Vagina (tissue), 2 donors: Measurements from ENCODE around the gene CPAMD8. TPM values are rescaled to one million over a fixed set of nuclear protein-coding genes. Genes with fewer than 3 reads are reported as not detected.
"Not testable (repeated sequence)": the region's sequence is repeated elsewhere in the genome, so short reads cannot be mapped to it uniquely, and the experiment has no call there.

Experiments
- DNase-seq, 2 donors: peaks; one replicate each; pipeline ENCODE4 v3.0.0-alpha.2; 2017; ENCODE audit errors: extremely low spot score in 2 of 2
- H3K27ac ChIP-seq: fragments of 200-600 bp; sonication (generic); one replicate; pipeline ENCODE4 v1.5.1; 2019
- H3K27me3 ChIP-seq: fragments of 200-600 bp; sonication (generic); one replicate; pipeline ENCODE4 v1.5.1; 2019
- H3K36me3 ChIP-seq, 2 donors: fragments of 200-600 bp; sonication (generic); one replicate each; pipeline ENCODE4 v1.5.1; 2017 to 2019
- H3K4me1 ChIP-seq: fragments of 200-600 bp; sonication (generic); one replicate; pipeline ENCODE4 v1.5.1; 2019
- H3K4me3 ChIP-seq, 2 donors: fragments of 200-600 bp; sonication (generic); 1 replicate in 1 of 2; 2 replicates in 1 of 2; pipeline ENCODE4 v1.5.1; 2016 to 2019
- H3K9me3 ChIP-seq: fragments of 200-600 bp; sonication (generic); one replicate; pipeline ENCODE4 v1.5.1; 2019
- CTCF ChIP-seq, 3 experiments: fragments of 450-650 bp in 2 of 3; fragments of 200-600 bp in 1 of 3; sonication (generic) in 1 of 3; IDR thresholded peaks; one replicate each; pipeline ENCODE4 v1.5.1; 2017 to 2019; ENCODE audit warnings: antibody characterized with exemption in 3 of 3, mild to moderate bottlenecking in 2 of 3, moderate library complexity in 2 of 3
- POLR2A ChIP-seq, 2 donors: fragments of 450-650 bp; IDR thresholded peaks; one replicate each; pipeline ENCODE4 v1.6.1; 2017; ENCODE audit warnings: antibody characterized with exemption in 2 of 2, mild to moderate bottlenecking in 2 of 2, moderate library complexity in 2 of 2
- POLR2AphosphoS5 ChIP-seq, 2 donors: sonication (generic); formaldehyde crosslinking; IDR thresholded peaks; one replicate each; pipeline ENCODE4 v1.9.0; 2017; ENCODE audit warnings: antibody characterized with exemption in 2 of 2, mild to moderate bottlenecking in 2 of 2, low read depth in 1 of 2; ENCODE audit not compliant: insufficient read depth in 1 of 2
- intact Hi-C: fragments of 100-400 bp; cut with DNase I; formaldehyde crosslinking; loops from one replicate; pipeline ENCODE4 v1.15.1; 2023
- total RNA-seq: library from RNA; depleted of rRNA; stranded (reverse); fragments of >200 nt; gene quantifications from one replicate; pipeline ENCODE4 v1.2.3, GENCODE V29; 2016

CPAMD8 gene
- total RNA-seq, 1 donor from 2014 or later = 16.0 TPM

- DNase-seq = no peak
- Histone ChIP-seq H3K9me3 (no peaks in the 10 kb centered on the region), H3K27ac (no peak overlapping the region), H3K27me3 (no peaks in the 10 kb centered on the region), H3K36me3 (no peaks in the 10 kb centered on the region), H3K4me1 (no peaks in the 10 kb centered on the region), H3K4me3 (no peak overlapping the region)
- intact Hi-C loops = no loop called here
- TF ChIP-seq POLR2AphosphoS5 (IDR thresholded peaks at IDR 0.05; ENCODE audit: insufficient read depth in 1 of 2, low read depth in 1 of 2) (no peak), CTCF (IDR thresholded peaks at IDR 0.05) (no peak), POLR2A (IDR thresholded peaks at IDR 0.05) (no peak)
Observed at GRCh38 chr19:17004386-17004785, 22.2 kb downstream of the CPAMD8 start.

GRCh38 chr19:17002455-17002854 lies 24.2 kb downstream of the CPAMD8 start:
- Histone ChIP-seq H3K36me3 (no peaks in the 10 kb centered on the region), H3K4me3 (no peak overlapping the region), H3K4me1 (no peaks in the 10 kb centered on the region), H3K27ac (no peak overlapping the region), H3K9me3 (no peaks in the 10 kb centered on the region), H3K27me3 (no peaks in the 10 kb centered on the region)
- intact Hi-C loops = no loop called here
- DNase-seq = no peak
- no peak for TF ChIP-seq POLR2A (IDR thresholded peaks at IDR 0.05)
- no peak for TF ChIP-seq CTCF (IDR thresholded peaks at IDR 0.05)
- TF ChIP-seq POLR2AphosphoS5 (IDR thresholded peaks at IDR 0.05; ENCODE audit: insufficient read depth in 1 of 2, low read depth in 1 of 2) = no peak

- TF ChIP-seq POLR2A (IDR thresholded peaks at IDR 0.05) = no peak
- TF ChIP-seq POLR2AphosphoS5 (IDR thresholded peaks at IDR 0.05; ENCODE audit: insufficient read depth in 1 of 2, low read depth in 1 of 2) = no peak
- TF ChIP-seq CTCF (IDR thresholded peaks at IDR 0.05) = no peak
- Histone ChIP-seq H3K27me3 (no peaks in the 10 kb centered on the region), H3K4me1 (no peaks in the 10 kb centered on the region), H3K27ac (no peak overlapping the region), H3K4me3 (no peak overlapping the region), H3K36me3 (no peaks in the 10 kb centered on the region), H3K9me3 (no peaks in the 10 kb centered on the region)
- DNase-seq = no peak
- intact Hi-C loops = no loop called here
Observed at GRCh38 chr19:17001603-17002183, 24.9 kb downstream of the CPAMD8 start.

- intact Hi-C loops = no loop called here
Observed at GRCh38 chr19:16998635-16999194, 27.9 kb downstream of the CPAMD8 start.

GRCh38 chr19:16996838-16997490 lies 29.6 kb downstream of the CPAMD8 start:
- intact Hi-C loops, H3K4me1 ChIP-seq, H3K9me3 ChIP-seq, H3K4me3 ChIP-seq, H3K27me3 ChIP-seq, H3K36me3 ChIP-seq, H3K27ac ChIP-seq, DNase-seq: not testable (repeated sequence)

More at GRCh38 chr19:16998635-16999194, 27.9 kb downstream of the CPAMD8 start:
- H3K9me3 ChIP-seq = no peaks in the 10 kb centered on the region
- no peaks in the 10 kb centered on the region for H3K27me3 ChIP-seq
- H3K4me1 ChIP-seq = no peaks in the 10 kb centered on the region
- H3K4me3 ChIP-seq = no peak overlapping the region
- H3K36me3 ChIP-seq = no peaks in the 10 kb centered on the region
- no peak overlapping the region for H3K27ac ChIP-seq
- TF ChIP-seq POLR2AphosphoS5 (IDR thresholded peaks at IDR 0.05; ENCODE audit: insufficient read depth in 1 of 2, low read depth in 1 of 2) (no peak), POLR2A (IDR thresholded peaks at IDR 0.05) (no peak), CTCF (IDR thresholded peaks at IDR 0.05) (no peak)
- DNase-seq = no peak
